ENCODE measurements around the gene CKMT2. TPM values are rescaled to one million over a fixed set of nuclear protein-coding genes. Genes with fewer than 3 reads are reported as not detected.

The CKMT2 gene
- total RNA-seq, 2 donors from 2014 or later = 2.1 to 2.3 TPM

DNA sequence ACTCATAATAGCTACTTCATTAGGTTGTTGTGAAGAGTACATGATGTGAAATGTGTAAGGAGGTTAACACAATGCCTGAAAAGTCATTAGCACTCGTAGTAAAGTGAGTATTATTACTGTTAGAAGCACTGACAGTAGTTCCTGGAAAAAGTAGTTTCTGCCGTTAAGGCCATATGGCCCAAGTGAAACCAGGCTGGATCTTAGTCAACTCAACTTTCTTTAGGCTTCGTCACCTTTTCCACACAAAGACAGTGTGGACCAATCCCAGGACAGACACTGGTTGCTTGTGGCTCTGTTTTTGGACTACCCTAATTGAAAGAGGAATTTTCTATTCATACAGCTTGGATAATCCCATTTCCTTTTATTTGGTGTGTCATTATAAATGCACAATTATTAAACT lies 29.4 kb upstream of the CKMT2 start:
- no peak for DNase-seq
- no peak overlapping the region for H3K9ac ChIP-seq (ENCODE audit: extremely low read depth, low read length, poor library complexity, severe bottlenecking)
- peaks cover 6% of the 10 kb centered on the region for H3K9me3 ChIP-seq (ENCODE audit: control insufficient read depth, low read length)
- WGBS, 2 experiments (ENCODE audit: insufficient coverage in 1 of 2, insufficient read length in 1 of 2) = 95 to 100% methylated on average over 2 to 3 of the region's 3 CpGs
- no peaks in the 10 kb centered on the region for H3K27me3 ChIP-seq (ENCODE audit: control insufficient read depth, insufficient read depth, low read length, poor library complexity, severe bottlenecking)
- no peaks in the 10 kb centered on the region for H3K27me3 Mint-ChIP-seq (ENCODE audit: insufficient read depth)
- H3K4me1 Mint-ChIP-seq = no peaks in the 10 kb centered on the region
- H3K27ac Mint-ChIP-seq = no peak overlapping the region
- H3K36me3 ChIP-seq (ENCODE audit: control insufficient read depth, insufficient read depth, low read length) = peaks cover 40% of the 10 kb centered on the region
- H3K27ac ChIP-seq (ENCODE audit: low read depth, low read length) = no peak overlapping the region
- no peaks in the 10 kb centered on the region for H3K4me1 ChIP-seq (ENCODE audit: control insufficient read depth, insufficient read depth, low read length)
- H3K36me3 Mint-ChIP-seq (ENCODE audit: low read depth) = peaks cover 12% of the 10 kb centered on the region
- TF ChIP-seq CTCF (conservative IDR thresholded peaks at IDR 0.05) = no peak
- H3K4me3 Mint-ChIP-seq = no peak overlapping the region
- H3K9me3 Mint-ChIP-seq = no peaks in the 10 kb centered on the region
- H3K4me3 ChIP-seq (ENCODE audit: low read length) = no peak overlapping the region

- H3K4me3 Mint-ChIP-seq = no peak overlapping the region
Measured at GRCh38 chr5:81204205-81204604, 28.9 kb upstream of the CKMT2 start.

GRCh38 chr5:81205058-81205457 lies 28.1 kb upstream of the CKMT2 start:
- no peak overlapping the region for H3K27ac Mint-ChIP-seq
- H3K36me3 ChIP-seq (ENCODE audit: control insufficient read depth, insufficient read depth, low read length) = peaks cover 45% of the 10 kb centered on the region
- peak; percentile 27 for TF ChIP-seq CTCF (conservative IDR thresholded peaks at IDR 0.05)
- H3K9me3 ChIP-seq (ENCODE audit: control insufficient read depth, low read length) = peaks cover 6% of the 10 kb centered on the region
- H3K9ac ChIP-seq (ENCODE audit: extremely low read depth, low read length, poor library complexity, severe bottlenecking) = no peak overlapping the region
- H3K36me3 Mint-ChIP-seq (ENCODE audit: low read depth) = peaks cover 24% of the 10 kb centered on the region
- H3K27ac ChIP-seq (ENCODE audit: low read depth, low read length) = no peak overlapping the region
- no peaks in the 10 kb centered on the region for H3K27me3 Mint-ChIP-seq (ENCODE audit: insufficient read depth)
- WGBS, 2 experiments (ENCODE audit: insufficient coverage in 1 of 2, insufficient read length in 1 of 2) = 88 to 100% methylated on average over 1 to 4 of the region's 4 CpGs
- H3K4me1 Mint-ChIP-seq = no peaks in the 10 kb centered on the region
- no peak overlapping the region for H3K4me3 ChIP-seq (ENCODE audit: low read length)
- no peaks in the 10 kb centered on the region for H3K27me3 ChIP-seq (ENCODE audit: control insufficient read depth, insufficient read depth, low read length, poor library complexity, severe bottlenecking)
- no peak overlapping the region for H3K4me3 Mint-ChIP-seq
- no peak for DNase-seq
- H3K4me1 ChIP-seq (ENCODE audit: control insufficient read depth, insufficient read depth, low read length) = no peaks in the 10 kb centered on the region
- no peaks in the 10 kb centered on the region for H3K9me3 Mint-ChIP-seq

More at GRCh38 chr5:81204205-81204604, 28.9 kb upstream of the CKMT2 start:
- Histone ChIP-seq H3K27me3 (ENCODE audit: control insufficient read depth, insufficient read depth, low read length, poor library complexity, severe bottlenecking) (no peaks in the 10 kb centered on the region), H3K9ac (ENCODE audit: extremely low read depth, low read length, poor library complexity, severe bottlenecking) (no peak overlapping the region), H3K36me3 (ENCODE audit: control insufficient read depth, insufficient read depth, low read length) (peaks cover 45% of the 10 kb centered on the region), H3K27ac (ENCODE audit: low read depth, low read length) (no peak overlapping the region), H3K4me3 (ENCODE audit: low read length) (no peak overlapping the region), H3K9me3 (ENCODE audit: control insufficient read depth, low read length) (peaks cover 6% of the 10 kb centered on the region), H3K4me1 (ENCODE audit: control insufficient read depth, insufficient read depth, low read length) (no peaks in the 10 kb centered on the region)
- no peak for DNase-seq
- Mint-ChIP-seq H3K27me3 (ENCODE audit: insufficient read depth) (no peaks in the 10 kb centered on the region), H3K27ac (no peak overlapping the region), H3K9me3 (no peaks in the 10 kb centered on the region), H3K36me3 (ENCODE audit: low read depth) (peaks cover 16% of the 10 kb centered on the region), H3K4me1 (no peaks in the 10 kb centered on the region)
- 86 to 90% methylated on average over 1 of the region's 1 CpG for WGBS, 2 experiments (ENCODE audit: insufficient coverage in 1 of 2, insufficient read length in 1 of 2)
- no peak for TF ChIP-seq CTCF (conservative IDR thresholded peaks at IDR 0.05)

Data from endodermal cell (in vitro differentiated cells).